Activated CD8-positive, alpha-beta memory T cell treated with anti-CD3 and anti-CD28 coated beads, Interleukin-2, amount 50 U/mL, for 1 hour (primary cell): Measurements from ENCODE around the gene TRABD2B.

ENCODE experiments used
- DNase-seq: peaks from one replicate; pipeline ENCODE4 v3.0.0-alpha.2; 2020; ENCODE audit errors: extremely low read depth

The TRABD2B gene

GRCh38 chr1:47852006-47852718 is 145.0 kb downstream of the TRABD2B start:
- DNase-seq, result no peak

DNA sequence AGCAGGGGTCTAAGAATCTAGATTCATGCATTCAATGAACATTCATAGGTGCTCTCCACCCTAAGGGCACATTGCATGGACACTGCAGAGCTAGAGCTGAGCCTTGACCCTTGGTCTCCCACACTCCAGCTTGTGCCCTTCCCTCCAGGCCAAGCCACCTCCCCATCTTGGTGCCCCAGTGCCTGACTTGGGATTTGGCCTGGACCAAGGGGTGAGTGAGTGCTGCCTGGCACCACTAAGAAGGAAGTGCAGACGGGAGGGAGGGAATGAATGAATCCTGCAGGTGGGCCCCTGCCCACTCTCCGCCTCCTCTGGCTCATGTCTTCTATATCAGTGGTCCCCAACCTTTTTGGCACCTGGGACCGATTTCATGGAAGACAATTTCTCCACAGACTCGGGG is 146.7 kb downstream of the TRABD2B start:
- no peak for DNase-seq

- DNase-seq, result no peak
Observed at GRCh38 chr1:47849591-47850261, 147.5 kb downstream of the TRABD2B start.

DNA sequence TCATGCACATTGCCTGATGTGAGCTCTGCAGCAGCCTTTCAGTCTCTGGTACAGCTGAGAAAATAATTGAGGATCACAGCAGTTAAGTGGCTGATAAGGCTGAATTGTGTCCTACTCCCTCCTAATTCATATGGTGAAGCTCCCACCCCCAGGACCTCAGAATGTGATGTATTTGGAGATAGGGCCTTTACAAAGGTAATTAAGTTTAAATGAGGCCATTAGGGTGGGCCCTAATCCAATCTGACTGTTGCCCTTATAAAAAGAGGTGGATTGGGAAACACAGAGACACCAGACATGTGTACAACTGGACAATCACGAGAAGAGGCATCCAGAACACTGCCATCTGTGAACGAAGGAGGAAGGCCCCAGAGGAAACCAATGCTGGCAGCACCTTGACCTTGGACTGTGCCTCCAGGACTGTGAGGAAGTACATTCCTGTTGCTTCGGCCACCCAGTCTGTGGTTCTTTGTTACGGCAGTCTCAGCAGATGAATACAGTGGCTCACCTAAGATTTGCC is 148.1 kb downstream of the TRABD2B start:
- DNase-seq, result no peak

GRCh38 chr1:47847763-47848162 is 149.4 kb downstream of the TRABD2B start:
- DNase-seq, result no peak

DNA sequence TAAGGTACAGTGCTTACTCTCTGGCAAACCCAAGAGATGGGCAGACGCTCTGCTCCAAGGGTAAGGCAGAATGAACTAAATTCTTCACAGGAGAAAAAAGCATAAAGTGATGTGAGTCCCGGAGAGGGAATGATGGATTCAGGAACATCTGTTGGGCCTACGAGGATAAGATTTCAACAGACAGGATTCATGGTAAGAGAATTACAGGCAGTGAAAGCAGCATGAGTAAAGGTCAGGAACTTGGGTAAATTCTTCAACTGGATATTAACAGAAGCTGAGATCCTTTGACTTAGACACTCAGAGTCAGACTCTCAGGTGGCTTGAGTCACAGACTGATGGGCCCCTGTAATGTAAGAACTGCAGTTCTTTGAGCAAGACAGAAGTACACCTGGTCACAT is 152.6 kb downstream of the TRABD2B start:
- DNase-seq, result no peak

- DNase-seq, result no peak
Observed at GRCh38 chr1:47843781-47844557, 153.2 kb downstream of the TRABD2B start.

DNA sequence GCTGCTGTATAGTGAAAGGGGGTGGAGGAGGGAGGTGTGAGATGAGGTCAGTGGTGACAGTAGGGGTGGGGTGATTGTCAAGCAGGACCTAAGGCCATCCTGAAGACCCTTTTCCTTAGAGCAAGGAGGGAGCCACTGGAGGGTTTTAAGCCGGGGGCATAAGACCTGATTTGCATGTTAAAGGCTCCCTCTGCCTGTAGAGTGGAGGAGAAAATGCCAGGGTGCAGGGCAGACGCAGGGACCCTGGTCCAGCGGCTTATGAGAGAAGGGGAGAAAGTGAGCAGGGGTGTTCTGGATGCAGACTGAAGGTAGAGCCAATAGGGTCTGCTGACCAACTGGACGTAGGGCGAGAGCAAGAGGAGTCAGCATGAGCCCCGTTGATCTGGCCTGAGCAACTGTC is 154.1 kb downstream of the TRABD2B start:
- DNase-seq, result no peak

- DNase-seq, result no peak
Observed at GRCh38 chr1:47842228-47842919, 154.8 kb downstream of the TRABD2B start.

- no peak for DNase-seq
Observed at GRCh38 chr1:47841356-47841755, 155.8 kb downstream of the TRABD2B start.

- no peak for DNase-seq
Observed at GRCh38 chr1:47840393-47841190, 156.6 kb downstream of the TRABD2B start.

- DNase-seq, result no peak
Observed at GRCh38 chr1:47839433-47839760, 157.8 kb downstream of the TRABD2B start.

DNA sequence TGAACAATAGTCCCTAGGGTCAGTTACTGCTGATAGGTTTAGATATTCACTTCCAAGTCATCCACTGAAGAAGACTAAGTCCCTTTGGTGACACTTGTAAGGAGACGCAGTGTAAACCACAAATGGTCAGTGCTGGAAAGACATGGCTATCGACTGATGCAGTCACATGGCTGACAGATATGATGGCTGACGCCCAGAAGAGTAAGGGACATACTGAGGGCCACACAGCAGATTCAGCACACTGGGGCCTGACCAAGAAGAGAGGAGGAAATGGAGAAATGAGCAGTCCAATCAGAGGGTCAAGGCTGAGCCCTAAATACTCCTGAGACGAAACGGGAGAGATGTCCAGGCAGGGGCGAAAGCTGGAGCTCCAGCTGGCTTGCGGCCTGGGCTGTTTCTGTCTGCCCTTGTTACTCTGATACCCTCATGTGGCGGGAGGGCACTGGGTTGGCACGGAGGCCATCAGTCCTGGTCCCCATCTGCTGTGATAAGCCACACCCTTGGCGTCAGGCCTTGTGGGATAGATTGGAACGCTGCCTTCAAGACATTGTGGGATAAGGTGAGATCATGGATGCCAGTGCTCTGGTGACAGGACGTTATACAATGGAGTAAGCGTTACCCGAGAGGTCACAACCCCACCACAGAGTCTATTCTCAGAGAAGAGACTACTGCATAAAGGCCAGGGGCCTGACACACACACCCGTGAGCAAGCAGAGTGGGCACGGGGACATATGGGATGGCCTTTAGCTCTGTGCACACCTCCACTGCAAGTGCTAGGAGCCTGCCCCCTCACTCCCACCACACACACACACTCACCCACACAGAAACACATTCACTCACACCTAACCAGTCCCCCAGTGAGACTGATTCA is 158.4 kb downstream of the TRABD2B start:
- DNase-seq, result no peak

- DNase-seq, result no peak
Observed at GRCh38 chr1:47837866-47838561, 159.2 kb downstream of the TRABD2B start.

DNA sequence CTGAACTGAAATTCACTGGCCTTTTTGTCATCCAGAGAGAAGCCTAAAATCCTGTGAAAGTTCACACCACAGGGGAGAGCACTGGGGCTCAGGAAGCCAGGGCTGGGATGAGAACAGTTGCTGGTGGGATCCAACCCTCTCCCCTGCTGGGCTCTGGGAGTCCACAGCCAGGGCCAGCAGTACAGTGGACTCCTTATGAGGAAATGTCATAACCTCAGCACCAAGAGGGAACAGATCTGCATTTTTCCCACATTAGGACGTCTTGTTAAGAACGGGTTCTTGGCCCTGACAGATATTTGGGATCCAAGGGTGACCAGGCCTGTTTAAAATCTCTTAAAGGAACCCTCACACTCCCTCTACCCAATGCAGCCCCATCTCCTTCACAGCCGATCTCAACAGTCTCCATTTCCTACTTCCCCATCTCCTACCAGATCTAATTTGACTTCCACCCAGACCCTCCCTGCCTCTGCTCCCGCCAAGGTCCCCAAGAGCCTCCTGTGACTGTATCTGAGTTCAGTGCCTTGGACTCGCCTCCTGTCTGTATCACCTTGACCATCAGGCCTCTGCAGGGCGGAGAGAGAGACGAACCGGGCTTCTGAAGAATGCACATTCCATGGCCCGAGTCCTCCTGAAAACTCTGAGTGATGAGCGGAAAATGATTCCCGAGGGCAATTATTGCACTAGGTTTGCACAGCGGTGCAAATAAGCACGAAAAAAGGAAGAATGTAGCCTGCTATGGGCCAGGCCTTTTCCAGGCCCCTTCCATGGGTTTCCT is 159.9 kb downstream of the TRABD2B start:
- DNase-seq, result no peak

- DNase-seq, result no peak
Observed at GRCh38 chr1:47835409-47835808, 161.8 kb downstream of the TRABD2B start.

GRCh38 chr1:47834326-47834725 is 162.9 kb downstream of the TRABD2B start:
- no peak for DNase-seq

GRCh38 chr1:47830641-47831333 is 166.4 kb downstream of the TRABD2B start:
- no peak for DNase-seq
